ENCODE results near the gene MACO1.
A peak's percentile ranks its signal among the peaks of the same experiment; 100 is the strongest.
"Not testable (repeated sequence)": the region's sequence is repeated elsewhere in the genome, so short reads cannot be mapped to it uniquely, and the experiment has no call there.

The MACO1 gene

GRCh38 chr1:25439287-25439686 lies 8.6 kb downstream of the MACO1 start:
- no peak for DNase-seq
- Histone ChIP-seq H3K9me3 (no peaks in the 10 kb centered on the region), H3K36me3 (peaks cover 3% of the 10 kb centered on the region; the same call in 1 of the 2 replicates), H3K27me3 (no peaks in the 10 kb centered on the region), H3K4me3 (ENCODE audit: low read depth, low read length) (no peak overlapping the region), H3K4me1 (no peaks in the 10 kb centered on the region; the same call in 1 of the 2 replicates)
- TF ChIP-seq CTCF (IDR thresholded peaks at IDR 0.05; ENCODE audit: low read depth, low read length): no peak

- no peaks in the 10 kb centered on the region; the same call in 1 of the 2 replicates for H3K4me1 ChIP-seq
- no peak for TF ChIP-seq CTCF (IDR thresholded peaks at IDR 0.05; ENCODE audit: low read depth, low read length)
Measured at GRCh38 chr1:25442178-25442577, 11.5 kb downstream of the MACO1 start.

GRCh38 chr1:25443030-25443699 lies 12.5 kb downstream of the MACO1 start:
- Histone ChIP-seq H3K4me1 (no peaks in the 10 kb centered on the region; the same call in 1 of the 2 replicates), H3K27me3 (no peaks in the 10 kb centered on the region), H3K4me3 (ENCODE audit: low read depth, low read length) (no peak overlapping the region), H3K9me3 (no peaks in the 10 kb centered on the region), H3K36me3 (no peaks in the 10 kb centered on the region; the same call in 1 of the 2 replicates)
- no peak for TF ChIP-seq CTCF (IDR thresholded peaks at IDR 0.05; ENCODE audit: low read depth, low read length)
- no peak for DNase-seq

More at GRCh38 chr1:25442178-25442577, 11.5 kb downstream of the MACO1 start:
- Histone ChIP-seq H3K27me3 (no peaks in the 10 kb centered on the region), H3K9me3 (no peaks in the 10 kb centered on the region), H3K36me3 (peaks cover 3% of the 10 kb centered on the region; the same call in 1 of the 2 replicates), H3K4me3 (ENCODE audit: low read depth, low read length) (no peak overlapping the region)
- DNase-seq: peak; percentile 11

GRCh38 chr1:25444604-25445003 lies 13.9 kb downstream of the MACO1 start:
- not testable (repeated sequence) for H3K36me3 ChIP-seq; H3K4me3 ChIP-seq (ENCODE audit: low read depth, low read length); H3K4me1 ChIP-seq; H3K27me3 ChIP-seq; H3K9me3 ChIP-seq; DNase-seq

- no peaks in the 10 kb centered on the region for H3K9me3 ChIP-seq
- no peaks in the 10 kb centered on the region; the same call in 1 of the 2 replicates for H3K36me3 ChIP-seq
- H3K4me1 ChIP-seq: no peaks in the 10 kb centered on the region; the same call in 1 of the 2 replicates
- TF ChIP-seq CTCF (IDR thresholded peaks at IDR 0.05; ENCODE audit: low read depth, low read length): no peak
- no peaks in the 10 kb centered on the region for H3K27me3 ChIP-seq
- H3K4me3 ChIP-seq (ENCODE audit: low read depth, low read length): no peak overlapping the region
- no peak for DNase-seq
Measured at GRCh38 chr1:25445993-25446538, 15.4 kb downstream of the MACO1 start.

GRCh38 chr1:25447547-25447946 lies 16.9 kb downstream of the MACO1 start:
- no peaks in the 10 kb centered on the region for H3K27me3 ChIP-seq

More at GRCh38 chr1:25447547-25447946, 16.9 kb downstream of the MACO1 start:
- Histone ChIP-seq H3K4me1 (no peaks in the 10 kb centered on the region), H3K36me3 (no peaks in the 10 kb centered on the region; the same call in 1 of the 2 replicates), H3K4me3 (ENCODE audit: low read depth, low read length) (no peak overlapping the region), H3K9me3 (no peaks in the 10 kb centered on the region)
- no peak for DNase-seq
- TF ChIP-seq CTCF (IDR thresholded peaks at IDR 0.05; ENCODE audit: low read depth, low read length): no peak

Data from BE2C (cell line).